ENCODE data around the gene SOCS4.

- TF ChIP-seq SMC3 (IDR thresholded peaks at IDR 0.05; ENCODE audit: low read length) = no peak
- TF ChIP-seq POLR2A (IDR thresholded peaks at IDR 0.05; ENCODE audit: insufficient read depth in 1 of 2, low read depth in 2 of 2, low read length in 2 of 2) = no peak
- TF ChIP-seq, protein P1, sequence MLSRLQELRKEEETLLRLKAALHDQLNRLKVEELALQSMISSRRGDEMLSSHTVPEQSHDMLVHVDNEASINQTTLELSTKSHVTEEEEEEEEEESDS (CRISPR knock-in tag; IDR thresholded peaks at IDR 0.05; ENCODE audit: borderline replicate concordance) = no peak
- no peak for TF ChIP-seq SRF (IDR thresholded peaks at IDR 0.05; ENCODE audit: low read depth, low read length)
- TF ChIP-seq, protein P2, sequence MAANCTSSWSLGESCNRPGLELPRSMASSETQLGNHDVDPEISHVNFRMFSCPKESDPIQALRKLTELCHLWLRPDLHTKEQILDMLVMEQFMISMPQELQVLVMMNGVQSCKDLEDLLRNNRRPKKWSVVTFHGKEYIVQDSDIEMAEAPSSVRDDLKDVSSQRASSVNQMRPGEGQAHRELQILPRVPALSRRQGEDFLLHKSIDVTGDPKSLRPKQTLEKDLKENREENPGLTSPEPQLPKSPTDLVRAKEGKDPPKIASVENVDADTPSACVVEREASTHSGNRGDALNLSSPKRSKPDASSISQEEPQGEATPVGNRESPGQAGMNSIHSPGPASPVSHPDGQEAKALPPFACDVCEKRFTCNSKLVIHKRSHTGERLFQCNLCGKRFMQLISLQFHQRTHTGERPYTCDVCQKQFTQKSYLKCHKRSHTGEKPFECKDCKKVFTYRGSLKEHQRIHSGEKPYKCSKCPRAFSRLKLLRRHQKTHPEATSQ (CRISPR knock-in tag; IDR thresholded peaks at IDR 0.05; ENCODE audit: borderline replicate concordance) = no peak
- TF ChIP-seq CCDC6 (CRISPR knock-in tag; IDR thresholded peaks at IDR 0.05) = no peak
- no peak for TF ChIP-seq NCOA5 (CRISPR knock-in tag; IDR thresholded peaks at IDR 0.05)
- no peak for TF ChIP-seq MXI1 (IDR thresholded peaks at IDR 0.05; ENCODE audit: borderline replicate concordance, low read depth, low read length)
- TF ChIP-seq, protein P3, sequence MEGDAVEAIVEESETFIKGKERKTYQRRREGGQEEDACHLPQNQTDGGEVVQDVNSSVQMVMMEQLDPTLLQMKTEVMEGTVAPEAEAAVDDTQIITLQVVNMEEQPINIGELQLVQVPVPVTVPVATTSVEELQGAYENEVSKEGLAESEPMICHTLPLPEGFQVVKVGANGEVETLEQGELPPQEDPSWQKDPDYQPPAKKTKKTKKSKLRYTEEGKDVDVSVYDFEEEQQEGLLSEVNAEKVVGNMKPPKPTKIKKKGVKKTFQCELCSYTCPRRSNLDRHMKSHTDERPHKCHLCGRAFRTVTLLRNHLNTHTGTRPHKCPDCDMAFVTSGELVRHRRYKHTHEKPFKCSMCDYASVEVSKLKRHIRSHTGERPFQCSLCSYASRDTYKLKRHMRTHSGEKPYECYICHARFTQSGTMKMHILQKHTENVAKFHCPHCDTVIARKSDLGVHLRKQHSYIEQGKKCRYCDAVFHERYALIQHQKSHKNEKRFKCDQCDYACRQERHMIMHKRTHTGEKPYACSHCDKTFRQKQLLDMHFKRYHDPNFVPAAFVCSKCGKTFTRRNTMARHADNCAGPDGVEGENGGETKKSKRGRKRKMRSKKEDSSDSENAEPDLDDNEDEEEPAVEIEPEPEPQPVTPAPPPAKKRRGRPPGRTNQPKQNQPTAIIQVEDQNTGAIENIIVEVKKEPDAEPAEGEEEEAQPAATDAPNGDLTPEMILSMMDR (CRISPR knock-in tag; IDR thresholded peaks at IDR 0.05) = no peak
- TF ChIP-seq ZNF337 (CRISPR knock-in tag; IDR thresholded peaks at IDR 0.05; ENCODE audit: borderline replicate concordance, low read depth) = no peak
- no peak for TF ChIP-seq PBX2 (CRISPR knock-in tag; IDR thresholded peaks at IDR 0.05)
Measured at GRCh38 chr14:55019968-55020554, 7.0 kb upstream of the SOCS4 start.
